ENCODE data around the gene NEU1.

The NEU1 gene

GRCh38 chr6:31900917-31901414 is 38.3 kb upstream of the NEU1 start:
- TF ChIP-seq, protein P1, sequence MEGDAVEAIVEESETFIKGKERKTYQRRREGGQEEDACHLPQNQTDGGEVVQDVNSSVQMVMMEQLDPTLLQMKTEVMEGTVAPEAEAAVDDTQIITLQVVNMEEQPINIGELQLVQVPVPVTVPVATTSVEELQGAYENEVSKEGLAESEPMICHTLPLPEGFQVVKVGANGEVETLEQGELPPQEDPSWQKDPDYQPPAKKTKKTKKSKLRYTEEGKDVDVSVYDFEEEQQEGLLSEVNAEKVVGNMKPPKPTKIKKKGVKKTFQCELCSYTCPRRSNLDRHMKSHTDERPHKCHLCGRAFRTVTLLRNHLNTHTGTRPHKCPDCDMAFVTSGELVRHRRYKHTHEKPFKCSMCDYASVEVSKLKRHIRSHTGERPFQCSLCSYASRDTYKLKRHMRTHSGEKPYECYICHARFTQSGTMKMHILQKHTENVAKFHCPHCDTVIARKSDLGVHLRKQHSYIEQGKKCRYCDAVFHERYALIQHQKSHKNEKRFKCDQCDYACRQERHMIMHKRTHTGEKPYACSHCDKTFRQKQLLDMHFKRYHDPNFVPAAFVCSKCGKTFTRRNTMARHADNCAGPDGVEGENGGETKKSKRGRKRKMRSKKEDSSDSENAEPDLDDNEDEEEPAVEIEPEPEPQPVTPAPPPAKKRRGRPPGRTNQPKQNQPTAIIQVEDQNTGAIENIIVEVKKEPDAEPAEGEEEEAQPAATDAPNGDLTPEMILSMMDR (IDR thresholded peaks at IDR 0.05; ENCODE audit: insufficient read depth, low read length, poor library complexity, severe bottlenecking): no peak
- no peak for DNase-seq (ENCODE audit: extremely low read depth, insufficient read length)
- Histone ChIP-seq H3K36me3 (ENCODE audit: control insufficient read depth, insufficient read depth, low read length) (no peaks in the 10 kb centered on the region; the same call in 1 of the 2 replicates), H3K27me3 (replicated peaks; ENCODE audit: control insufficient read depth, insufficient read depth, low read length) (no peaks in the 10 kb centered on the region), H3K4me3 (replicated peaks; ENCODE audit: low read depth, low read length) (peak overlapping the region; percentile 62)

DNA sequence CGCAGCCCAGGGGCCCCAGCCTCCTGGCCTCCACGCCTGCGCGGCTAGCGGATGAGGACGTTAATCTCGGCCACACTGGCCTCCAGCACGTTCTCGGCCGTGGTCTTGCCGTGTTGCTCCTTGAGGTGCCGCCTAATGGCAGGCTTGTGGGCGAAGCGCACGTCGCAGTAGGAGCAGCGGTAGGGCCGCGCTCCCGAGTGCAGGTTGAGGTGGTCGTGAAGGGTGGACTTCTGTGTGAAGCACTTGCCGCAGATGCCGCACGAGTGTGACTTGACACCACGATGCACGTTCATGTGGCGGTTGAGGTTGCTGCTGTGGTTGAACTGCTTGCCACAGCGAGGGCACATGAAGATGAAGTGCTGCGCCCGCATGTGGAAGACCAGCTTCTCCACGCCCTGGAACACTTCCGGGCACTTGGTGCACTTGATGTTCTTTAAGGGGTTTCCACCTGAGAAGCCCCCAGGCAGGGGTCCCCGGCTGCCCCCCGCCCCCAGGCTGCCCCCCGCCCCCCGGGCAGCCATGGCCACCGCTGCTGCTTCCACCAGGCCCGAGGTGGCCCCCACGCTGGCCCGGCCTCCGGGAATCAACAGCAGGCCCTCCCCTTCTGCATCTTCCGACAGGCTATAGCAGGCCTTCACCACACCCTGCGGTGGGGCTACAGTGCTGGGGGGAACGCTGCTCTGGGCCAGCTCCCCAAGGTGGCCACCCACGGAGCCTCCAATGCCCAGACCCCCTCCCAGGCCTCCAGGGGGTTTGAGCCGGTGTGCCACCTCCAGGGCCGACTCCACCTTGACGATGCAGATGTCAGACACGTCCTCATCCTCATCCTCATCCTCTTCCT is 37.5 kb upstream of the NEU1 start:
- H3K27me3 ChIP-seq (replicated peaks; ENCODE audit: control insufficient read depth, insufficient read depth, low read length): no peaks in the 10 kb centered on the region
- DNase-seq (ENCODE audit: extremely low read depth, insufficient read length): no peak
- H3K4me3 ChIP-seq (replicated peaks; ENCODE audit: low read depth, low read length): no peak overlapping the region
- no peaks in the 10 kb centered on the region; the same call in none of the 2 replicates for H3K36me3 ChIP-seq (ENCODE audit: control insufficient read depth, insufficient read depth, low read length)
- TF ChIP-seq, protein P1 (IDR thresholded peaks at IDR 0.05; ENCODE audit: insufficient read depth, low read length, poor library complexity, severe bottlenecking): no peak

GRCh38 chr6:31899215-31899614 is 36.6 kb upstream of the NEU1 start:
- Histone ChIP-seq H3K27me3 (replicated peaks; ENCODE audit: control insufficient read depth, insufficient read depth, low read length) (no peaks in the 10 kb centered on the region), H3K36me3 (ENCODE audit: control insufficient read depth, insufficient read depth, low read length) (no peaks in the 10 kb centered on the region; the same call in none of the 2 replicates), H3K4me3 (replicated peaks; ENCODE audit: low read depth, low read length) (no peak overlapping the region)
- TF ChIP-seq, protein P1 (IDR thresholded peaks at IDR 0.05; ENCODE audit: insufficient read depth, low read length, poor library complexity, severe bottlenecking): no peak
- DNase-seq (ENCODE audit: extremely low read depth, insufficient read length): no peak

DNA sequence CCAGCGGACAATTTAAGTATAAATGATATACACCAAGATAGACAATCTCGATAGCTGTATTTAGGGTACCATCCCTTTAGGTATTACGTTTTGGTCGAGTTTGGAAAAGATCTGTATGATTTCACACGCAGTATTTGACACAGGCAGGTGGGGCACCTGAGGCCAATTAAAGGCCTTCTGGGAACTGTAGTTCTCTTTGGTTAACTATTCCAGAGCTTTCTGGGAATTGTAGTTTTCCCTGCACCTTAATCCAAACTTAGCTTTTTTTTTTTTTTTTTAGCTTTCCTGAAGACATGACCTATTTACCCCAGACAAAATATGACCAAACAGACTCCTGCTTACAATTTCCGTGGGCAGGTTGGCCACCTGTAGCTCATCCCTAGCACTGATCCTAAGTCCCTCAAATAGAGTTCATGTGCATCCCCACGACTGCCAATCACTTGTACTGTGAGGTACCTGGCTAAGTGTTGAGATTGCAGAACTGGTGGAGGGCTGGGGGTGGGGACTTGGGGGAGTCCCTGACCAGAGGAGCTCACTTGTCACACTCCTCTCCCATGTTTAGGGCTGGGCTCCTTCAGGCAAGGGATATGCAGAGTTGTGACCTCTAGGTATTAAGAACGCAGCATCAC is 35.9 kb upstream of the NEU1 start:
- no peak for DNase-seq (ENCODE audit: extremely low read depth, insufficient read length)
- H3K27me3 ChIP-seq (replicated peaks; ENCODE audit: control insufficient read depth, insufficient read depth, low read length): no peaks in the 10 kb centered on the region
- peak overlapping the region; percentile 92 for H3K4me3 ChIP-seq (replicated peaks; ENCODE audit: low read depth, low read length)
- TF ChIP-seq, protein P1 (IDR thresholded peaks at IDR 0.05; ENCODE audit: insufficient read depth, low read length, poor library complexity, severe bottlenecking): peak; percentile 4
- H3K36me3 ChIP-seq (ENCODE audit: control insufficient read depth, insufficient read depth, low read length): no peaks in the 10 kb centered on the region; the same call in none of the 2 replicates

- peak; percentile 90 for DNase-seq (ENCODE audit: extremely low read depth, insufficient read length)
- H3K27me3 ChIP-seq (replicated peaks; ENCODE audit: control insufficient read depth, insufficient read depth, low read length): no peaks in the 10 kb centered on the region
- peaks cover 3% of the 10 kb centered on the region for H3K36me3 ChIP-seq (ENCODE audit: control insufficient read depth, insufficient read depth, low read length)
- peak within 1 kb of the TSS; percentile 92 for H3K4me3 ChIP-seq (replicated peaks; ENCODE audit: low read depth, low read length)
- TF ChIP-seq, protein P1 (IDR thresholded peaks at IDR 0.05; ENCODE audit: insufficient read depth, low read length, poor library complexity, severe bottlenecking): no peak
Observed at GRCh38 chr6:31897612-31898382, 35.2 kb upstream of the NEU1 start, which contains the start of gene EHMT2. Gene EHMT2 (minus strand): TSS chr6:31897698. CDS start chr6:31897677, 21 bp downstream.

Data from GM06990 (cell line).